ENCODE data around the gene CREB1. TPM values are rescaled to one million over a fixed set of nuclear protein-coding genes. Genes with fewer than 3 reads are reported as not detected.
A peak's percentile ranks its signal among the peaks of the same experiment; 100 is the strongest.

CREB1 gene
- total and polyA plus RNA-seq, 9 of the 15 experiments (the other 6 are each of a cell fraction or from before 2014, with no cell fraction given), result 8.9 to 51.3 (median 19.5) TPM

GRCh38 chr2:207530160-207531031, 634 bp downstream of the CREB1 start (continued):
- TF ChIP-seq CTCFL (IDR thresholded peaks at IDR 0.05; ENCODE audit: borderline replicate concordance, insufficient read depth, low read depth, low read length, poor library complexity, severe bottlenecking) (peak; percentile 24), ZBTB40 (IDR thresholded peaks at IDR 0.05) (peak; percentile 68), ZBTB40 (CRISPR knock-in tag; IDR thresholded peaks at IDR 0.05) (no peak), HNRNPK (IDR thresholded peaks at IDR 0.05; ENCODE audit: low read depth, low read length, poor library complexity, severe bottlenecking) (no peak), SMAD4 (CRISPR knock-in tag; conservative IDR thresholded peaks at IDR 0.05) (0 out of 2 replicates have a peak, but pooled peaks have one; percentile 2), UBTF (IDR thresholded peaks at IDR 0.05; ENCODE audit: borderline replicate concordance in 1 of 2, low read depth in 2 of 2, low read length in 2 of 2) (peak in 1 of 2 experiments; percentile 53; a peak in 1 of 4 replicates), CEBPG (CRISPR knock-in tag; IDR thresholded peaks at IDR 0.05) (no peak), CEBPG (tag; conservative IDR thresholded peaks at IDR 0.05 in 1 of 2, IDR thresholded peaks at IDR 0.05 in 1 of 2) (no peak), ATF1 (CRISPR knock-in tag; IDR thresholded peaks at IDR 0.05) (no peak), ATF1 (tag; IDR thresholded peaks at IDR 0.05) (peak; percentile 74), RBFOX2 (IDR thresholded peaks at IDR 0.05; ENCODE audit: low read depth, low read length) (peak; percentile 75), EP400 (IDR thresholded peaks at IDR 0.05) (peak; percentile 71; the same call in 1 of the 2 replicates), POLR2G (IDR thresholded peaks at IDR 0.05; ENCODE audit: low read depth, low read length) (peak; percentile 65)

Data from K562 (cell line).